Measurements from ENCODE around the gene ADAMTS12.

GRCh38 chr5:33531824-33532223 lies 360.0 kb downstream of the ADAMTS12 start:
- TF ChIP-seq CTCF (IDR thresholded peaks at IDR 0.05; ENCODE audit: low read depth, low read length, missing input control) (no peak), EGR1 (IDR thresholded peaks at IDR 0.05; ENCODE audit: low read depth in 2 of 2) (no peak), FOXA2 (IDR thresholded peaks at IDR 0.05) (no peak), YY1 (IDR thresholded peaks at IDR 0.05) (no peak), REST (IDR thresholded peaks at IDR 0.05) (no peak), FOXA1 (IDR thresholded peaks at IDR 0.05) (no peak), GABPA (IDR thresholded peaks at IDR 0.05 in 1 of 2, conservative IDR thresholded peaks at IDR 0.05 in 1 of 2) (no peak), MAX (IDR thresholded peaks at IDR 0.05) (no peak), SP1 (IDR thresholded peaks at IDR 0.05) (no peak)

Measured in liver (tissue), 3 donors.